Endodermal cell (in vitro differentiated cells): ENCODE measurements around the gene CCDC68. TPM values are rescaled to one million over a fixed set of nuclear protein-coding genes. Genes with fewer than 3 reads are reported as not detected.

ENCODE experiments used
- DNase-seq: peaks from one replicate; pipeline ENCODE4 v3.0.0-alpha.2; 2017
- H3K27ac ChIP-seq: 2 replicates; pipeline ENCODE4 v1.5.1; 2013; ENCODE audit warnings: mild to moderate bottlenecking, low read depth, low read length, moderate library complexity
- H3K27me3 ChIP-seq: 2 replicates; pipeline ENCODE4 v1.6.1; 2013; ENCODE audit warnings: mild to moderate bottlenecking, low read length, moderate library complexity; ENCODE audit not compliant: insufficient read depth, control insufficient read depth, poor library complexity, severe bottlenecking
- H3K36me3 ChIP-seq: 2 replicates; pipeline ENCODE4 v1.7.0; 2013; ENCODE audit warnings: mild to moderate bottlenecking, low read length, moderate library complexity; ENCODE audit not compliant: control insufficient read depth, insufficient read depth
- H3K4me1 ChIP-seq: one replicate; pipeline ENCODE4 v1.7.0; 2013; ENCODE audit warnings: low read length; ENCODE audit not compliant: control insufficient read depth, insufficient read depth
- H3K4me3 ChIP-seq: 2 replicates; pipeline ENCODE4 v1.5.1; 2013; ENCODE audit warnings: mild to moderate bottlenecking, low read length, moderate library complexity
- H3K9ac ChIP-seq: 2 replicates; pipeline ENCODE4 v1.6.1; 2013; ENCODE audit warnings: mild to moderate bottlenecking, low read length, moderate library complexity; ENCODE audit not compliant: poor library complexity, severe bottlenecking; ENCODE audit errors: extremely low read depth
- H3K9me3 ChIP-seq: 2 replicates; pipeline ENCODE4 v1.6.1; 2013; ENCODE audit warnings: mild to moderate bottlenecking, low read length, moderate library complexity; ENCODE audit not compliant: control insufficient read depth
- H3K27ac Mint-ChIP-seq: 2 replicates; pipeline ENCODE4 v1.8.0; 2020; ENCODE audit warnings: mixed read lengths
- H3K27me3 Mint-ChIP-seq: 2 replicates; pipeline ENCODE4 v1.8.0; 2021; ENCODE audit warnings: mild to moderate bottlenecking, mixed read lengths; ENCODE audit not compliant: insufficient read depth
- H3K36me3 Mint-ChIP-seq: 2 replicates; pipeline ENCODE4 v1.8.0; 2020; ENCODE audit warnings: low read depth, mixed read lengths
- H3K4me1 Mint-ChIP-seq: 2 replicates; pipeline ENCODE4 v1.8.0; 2020; ENCODE audit warnings: mixed read lengths
- H3K4me3 Mint-ChIP-seq: 2 replicates; pipeline ENCODE4 v1.8.0; 2020; ENCODE audit warnings: mild to moderate bottlenecking, moderate library complexity, mixed read lengths
- H3K9me3 Mint-ChIP-seq: 2 replicates; pipeline ENCODE4 v1.8.0; 2020; ENCODE audit warnings: mild to moderate bottlenecking, mixed read lengths
- WGBS, 2 experiments: methylation state at CpG; one replicate each; pipeline versions ENCODE4 v1.1.5 to v1.1.7; 2013; ENCODE audit warnings: missing lambda C conversion rate in 2 of 2, mixed read lengths in 1 of 2; ENCODE audit not compliant: insufficient coverage in 1 of 2, insufficient read length in 1 of 2; 5-methylcytosine and 5-hydroxymethylcytosine counted together
- total RNA-seq, 2 donors: library from RNA; stranded (reverse); fragmentation: NEBNext Ultra II Directional in 1 of 2; extraction: Animal tissue kit (Norgen Biotek cat#: 25700) in 1 of 2; gene quantifications; 2 replicates in 1 of 2; 3 replicates in 1 of 2; pipeline ENCODE4 v1.2.1, GENCODE V29; 2021
- TF ChIP-seq, protein P1 (sequence below): fragments of 200-600 bp; sonication (generic); conservative IDR thresholded peaks from 2 replicates; pipeline ENCODE4 v1.5.0; 2021; ENCODE audit warnings: antibody characterized with exemption, mild to moderate bottlenecking

CCDC68 gene
- total RNA-seq, 2 donors from 2014 or later = 0.53 to 0.80 TPM

DNA sequence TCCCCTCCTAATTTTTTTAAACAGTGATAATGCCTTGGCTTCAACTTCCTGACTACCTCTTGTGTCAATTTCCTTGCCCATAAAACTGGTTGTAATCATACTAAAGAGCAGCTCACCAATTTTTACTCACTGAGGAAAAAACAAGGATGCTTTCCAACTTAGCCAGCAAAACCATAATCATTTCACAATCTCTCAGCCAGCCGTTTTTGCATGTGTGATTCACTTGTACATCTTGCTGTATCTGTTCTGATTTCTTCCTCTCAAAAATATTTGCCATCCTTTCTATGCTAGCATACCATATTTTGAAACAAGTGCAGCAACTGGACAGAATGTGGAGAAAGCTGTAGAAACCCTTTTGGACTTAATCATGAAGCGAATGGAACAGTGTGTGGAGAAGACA, 70.3 kb downstream of the CCDC68 start:
- H3K27me3 Mint-ChIP-seq = no peaks in the 10 kb centered on the region
- H3K27ac ChIP-seq = no peak overlapping the region
- peaks cover 9% of the 10 kb centered on the region for H3K9me3 Mint-ChIP-seq
- H3K27me3 ChIP-seq = no peaks in the 10 kb centered on the region
- no peaks in the 10 kb centered on the region for H3K36me3 ChIP-seq
- H3K9me3 ChIP-seq = no peaks in the 10 kb centered on the region
- H3K4me3 ChIP-seq = no peak overlapping the region
- no peak overlapping the region for H3K4me3 Mint-ChIP-seq
- H3K4me1 ChIP-seq = no peaks in the 10 kb centered on the region
- 82 to 88% methylated on average over 2 of the region's 2 CpGs for WGBS, 2 experiments
- H3K36me3 Mint-ChIP-seq = no peaks in the 10 kb centered on the region
- H3K4me1 Mint-ChIP-seq = no peaks in the 10 kb centered on the region
- no peak overlapping the region for H3K27ac Mint-ChIP-seq
- no peak overlapping the region for H3K9ac ChIP-seq
- TF ChIP-seq, protein P1, sequence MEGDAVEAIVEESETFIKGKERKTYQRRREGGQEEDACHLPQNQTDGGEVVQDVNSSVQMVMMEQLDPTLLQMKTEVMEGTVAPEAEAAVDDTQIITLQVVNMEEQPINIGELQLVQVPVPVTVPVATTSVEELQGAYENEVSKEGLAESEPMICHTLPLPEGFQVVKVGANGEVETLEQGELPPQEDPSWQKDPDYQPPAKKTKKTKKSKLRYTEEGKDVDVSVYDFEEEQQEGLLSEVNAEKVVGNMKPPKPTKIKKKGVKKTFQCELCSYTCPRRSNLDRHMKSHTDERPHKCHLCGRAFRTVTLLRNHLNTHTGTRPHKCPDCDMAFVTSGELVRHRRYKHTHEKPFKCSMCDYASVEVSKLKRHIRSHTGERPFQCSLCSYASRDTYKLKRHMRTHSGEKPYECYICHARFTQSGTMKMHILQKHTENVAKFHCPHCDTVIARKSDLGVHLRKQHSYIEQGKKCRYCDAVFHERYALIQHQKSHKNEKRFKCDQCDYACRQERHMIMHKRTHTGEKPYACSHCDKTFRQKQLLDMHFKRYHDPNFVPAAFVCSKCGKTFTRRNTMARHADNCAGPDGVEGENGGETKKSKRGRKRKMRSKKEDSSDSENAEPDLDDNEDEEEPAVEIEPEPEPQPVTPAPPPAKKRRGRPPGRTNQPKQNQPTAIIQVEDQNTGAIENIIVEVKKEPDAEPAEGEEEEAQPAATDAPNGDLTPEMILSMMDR = no peak
- DNase-seq = no peak

DNA sequence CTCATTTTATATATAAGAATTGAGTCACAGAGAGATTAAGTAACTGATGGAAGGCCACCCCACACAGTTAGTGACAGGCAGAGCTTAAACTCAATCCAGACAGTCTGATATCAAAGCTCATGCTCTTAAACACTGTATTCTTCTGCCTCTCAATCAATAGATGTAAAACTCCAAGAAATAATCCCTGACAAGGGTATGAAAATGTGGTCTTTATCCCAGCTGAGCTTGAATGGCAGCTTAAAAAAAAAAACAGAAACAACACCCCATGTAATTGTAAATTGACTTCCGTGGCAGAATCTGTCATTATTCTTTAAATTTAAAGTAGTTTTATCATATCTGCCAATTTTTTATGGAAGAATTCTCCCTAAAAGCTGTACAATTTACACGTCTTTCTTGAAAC, 70.9 kb downstream of the CCDC68 start:
- H3K4me3 Mint-ChIP-seq = no peak overlapping the region
- no peak for DNase-seq
- H3K4me1 Mint-ChIP-seq = no peaks in the 10 kb centered on the region
- no peak overlapping the region for H3K27ac Mint-ChIP-seq
- Histone ChIP-seq H3K27ac (no peak overlapping the region), H3K27me3 (no peaks in the 10 kb centered on the region), H3K4me3 (no peak overlapping the region), H3K36me3 (no peaks in the 10 kb centered on the region), H3K4me1 (no peaks in the 10 kb centered on the region), H3K9ac (no peak overlapping the region), H3K9me3 (no peaks in the 10 kb centered on the region)
- peaks cover 3% of the 10 kb centered on the region for H3K27me3 Mint-ChIP-seq
- no peaks in the 10 kb centered on the region for H3K36me3 Mint-ChIP-seq
- TF ChIP-seq, protein P1 = no peak
- H3K9me3 Mint-ChIP-seq = peaks cover 9% of the 10 kb centered on the region
- 80 to 89% methylated on average over 1 to 2 of the region's 2 CpGs for WGBS, 2 experiments

DNA sequence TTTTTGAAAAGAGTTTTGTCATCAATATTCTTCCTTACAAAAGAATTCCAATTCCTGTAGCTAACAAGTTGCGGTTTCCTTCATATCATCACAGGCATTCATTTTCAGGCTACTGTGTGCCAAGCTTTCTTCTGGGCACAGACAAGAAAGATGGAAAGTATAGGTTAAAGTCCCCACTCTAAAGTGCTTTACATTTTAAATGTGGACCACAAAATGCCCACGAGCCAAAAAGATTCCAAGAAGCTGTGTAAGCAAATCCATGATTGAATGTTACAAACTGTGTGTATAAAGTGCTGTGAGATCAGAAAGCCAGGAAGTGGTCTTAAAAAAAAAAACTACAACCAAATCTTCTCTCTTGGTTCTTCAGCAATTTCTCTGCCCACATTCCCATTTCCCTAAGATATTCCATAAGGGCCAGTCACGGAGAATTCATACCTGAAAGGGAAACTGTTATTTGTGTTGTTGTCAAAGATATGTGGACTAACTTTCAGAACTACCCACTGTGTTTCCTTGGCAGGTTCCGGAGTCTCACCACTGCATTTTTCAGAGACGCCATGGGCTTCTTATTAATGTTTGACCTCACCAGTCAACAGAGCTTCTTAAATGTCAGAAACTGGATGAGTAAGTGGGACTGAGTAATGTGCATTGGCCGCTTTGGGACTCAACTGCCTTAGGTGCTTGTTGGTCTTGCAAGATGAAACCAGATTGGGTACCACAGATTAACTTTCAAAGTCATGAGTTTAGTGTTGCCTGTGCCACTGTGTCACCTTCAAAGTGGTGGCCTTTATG, 75.3 kb downstream of the CCDC68 start:
- no peak overlapping the region for H3K27ac ChIP-seq
- no peaks in the 10 kb centered on the region for H3K36me3 Mint-ChIP-seq

More for the DNA sequence above, 75.3 kb downstream of the CCDC68 start:
- H3K27me3 ChIP-seq = no peaks in the 10 kb centered on the region
- peaks cover 19% of the 10 kb centered on the region for H3K4me1 ChIP-seq
- Mint-ChIP-seq H3K9me3 (peaks cover 9% of the 10 kb centered on the region), H3K27ac (no peak overlapping the region), H3K4me1 (peaks cover 34% of the 10 kb centered on the region), H3K4me3 (no peak overlapping the region), H3K27me3 (peaks cover 3% of the 10 kb centered on the region)
- H3K9ac ChIP-seq = no peak overlapping the region
- H3K36me3 ChIP-seq = no peaks in the 10 kb centered on the region
- no peaks in the 10 kb centered on the region for H3K9me3 ChIP-seq
- no peak overlapping the region for H3K4me3 ChIP-seq
- no peak for DNase-seq
- TF ChIP-seq, protein P1 = no peak
- WGBS, 2 experiments = 96 to 100% methylated on average over 1 to 5 of the region's 6 CpGs
